ENCODE results near the gene METTL16.

The METTL16 gene

GRCh38 chr17:2396568-2397246 is 115.0 kb downstream of the METTL16 start:
- DNase-seq (ENCODE audit: low read depth) = peak; percentile 60
- peak overlapping the region; percentile 36 for H3K4me3 ChIP-seq (ENCODE audit: low read depth, low read length)
- no peak for TF ChIP-seq CTCF (IDR thresholded peaks at IDR 0.05; ENCODE audit: low read depth, low read length, missing control alignments)

GRCh38 chr17:2396192-2396567 is 115.5 kb downstream of the METTL16 start:
- peak overlapping the region; percentile 36 for H3K4me3 ChIP-seq (ENCODE audit: low read depth, low read length)
- no peak for DNase-seq (ENCODE audit: low read depth)
- TF ChIP-seq CTCF (IDR thresholded peaks at IDR 0.05; ENCODE audit: low read depth, low read length, missing control alignments) = no peak

- no peak overlapping the region for H3K4me3 ChIP-seq (ENCODE audit: low read depth, low read length)
- TF ChIP-seq CTCF (IDR thresholded peaks at IDR 0.05; ENCODE audit: low read depth, low read length, missing control alignments) = no peak
- DNase-seq (ENCODE audit: low read depth) = no peak
Measured at GRCh38 chr17:2395258-2396181, 116.2 kb downstream of the METTL16 start.

GRCh38 chr17:2394775-2395201 is 116.9 kb downstream of the METTL16 start:
- no peak for DNase-seq (ENCODE audit: low read depth)
- no peak overlapping the region for H3K4me3 ChIP-seq (ENCODE audit: low read depth, low read length)
- TF ChIP-seq CTCF (IDR thresholded peaks at IDR 0.05; ENCODE audit: low read depth, low read length, missing control alignments) = no peak

GRCh38 chr17:2393954-2394749 is 117.5 kb downstream of the METTL16 start:
- TF ChIP-seq CTCF (IDR thresholded peaks at IDR 0.05; ENCODE audit: low read depth, low read length, missing control alignments) = no peak
- no peak for DNase-seq (ENCODE audit: low read depth)
- peak overlapping the region; percentile 43 for H3K4me3 ChIP-seq (ENCODE audit: low read depth, low read length)

- H3K4me3 ChIP-seq (ENCODE audit: low read depth, low read length) = peak overlapping the region; percentile 83
- no peak for TF ChIP-seq CTCF (IDR thresholded peaks at IDR 0.05; ENCODE audit: low read depth, low read length, missing control alignments)
- DNase-seq (ENCODE audit: low read depth) = peak; percentile 40
Measured at GRCh38 chr17:2393174-2393953, 118.3 kb downstream of the METTL16 start.

Data from GM12864 (cell line).